ENCODE results near the gene AMOTL1. TPM values are rescaled to one million over a fixed set of nuclear protein-coding genes. Genes with fewer than 3 reads are reported as not detected.

The AMOTL1 gene
- polyA plus RNA-seq, 4 donors = 38.4 to 52.1 (median 47.5) TPM

DNA sequence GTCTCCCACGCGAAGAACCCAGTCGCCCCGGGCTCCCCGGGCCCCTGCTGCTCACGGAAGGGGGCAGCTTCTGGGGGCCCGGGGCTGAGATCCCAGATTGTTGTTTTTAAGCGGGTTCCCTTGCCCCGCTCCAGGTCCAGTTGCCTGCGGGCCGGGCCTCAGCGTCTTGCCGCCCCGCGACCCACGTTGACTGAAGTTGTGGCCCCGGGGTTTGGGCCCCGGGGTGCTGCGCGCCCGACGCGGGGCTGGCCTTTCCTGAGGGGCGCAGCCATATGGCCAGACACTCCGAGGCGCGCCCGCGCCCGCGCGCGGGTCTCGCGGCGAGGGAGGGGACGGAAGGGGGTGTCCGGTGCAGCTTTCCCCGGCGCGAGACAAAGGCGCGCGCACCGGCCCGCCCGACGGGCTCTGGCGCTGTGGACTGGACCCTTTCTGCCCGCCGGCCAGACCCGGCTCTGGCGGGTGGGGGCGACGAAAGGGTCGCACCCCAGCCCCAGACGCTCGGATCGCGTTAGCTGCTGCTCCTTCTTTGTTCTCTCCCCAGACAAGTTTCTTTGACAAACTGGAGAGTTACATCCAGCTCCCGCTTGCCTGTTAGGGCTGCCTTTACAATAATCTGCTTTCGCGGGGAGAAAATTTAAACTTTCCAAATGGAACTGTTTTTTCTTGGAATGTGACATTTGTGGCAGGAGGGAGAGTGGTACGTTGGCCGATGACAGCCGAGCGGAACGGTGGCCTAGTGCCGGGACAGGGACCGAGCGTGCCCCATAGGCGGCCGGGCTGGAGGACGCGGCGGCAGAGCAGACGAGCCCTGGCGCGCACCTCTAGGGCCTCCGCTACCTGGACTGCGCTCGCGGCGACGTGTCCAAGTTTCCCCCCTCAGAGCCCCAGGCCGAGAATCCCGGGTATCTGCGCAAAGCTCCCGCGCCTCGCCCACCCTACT lies 716 bp downstream of the AMOTL1 start:
- DNase-seq (ENCODE audit: low read depth in 4 of 4, low spot score in 3 of 4) = peak in 2 of 4 donors; percentile 52 to 55

DNA sequence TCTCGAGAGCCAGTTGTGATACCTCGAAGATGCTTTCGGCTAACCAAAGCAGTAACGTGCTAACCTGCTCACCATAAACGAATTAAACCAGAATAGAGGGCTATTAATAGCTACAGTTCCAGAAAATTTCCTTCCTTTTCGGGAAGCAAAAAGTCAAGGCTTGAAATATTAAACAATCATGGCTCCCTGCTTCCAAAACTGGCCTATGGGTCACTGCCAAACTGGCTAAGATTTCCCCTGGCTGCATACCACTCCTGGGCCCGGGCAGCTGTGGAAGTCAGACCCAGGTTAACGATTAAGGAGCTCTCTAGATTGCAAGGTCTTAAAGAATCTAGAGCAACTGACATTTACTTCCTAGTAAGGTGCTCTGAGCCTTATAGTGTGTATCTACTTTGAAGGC lies 1.7 kb downstream of the AMOTL1 start:
- no peak for DNase-seq (ENCODE audit: low read depth in 4 of 4, low spot score in 3 of 4)

DNA sequence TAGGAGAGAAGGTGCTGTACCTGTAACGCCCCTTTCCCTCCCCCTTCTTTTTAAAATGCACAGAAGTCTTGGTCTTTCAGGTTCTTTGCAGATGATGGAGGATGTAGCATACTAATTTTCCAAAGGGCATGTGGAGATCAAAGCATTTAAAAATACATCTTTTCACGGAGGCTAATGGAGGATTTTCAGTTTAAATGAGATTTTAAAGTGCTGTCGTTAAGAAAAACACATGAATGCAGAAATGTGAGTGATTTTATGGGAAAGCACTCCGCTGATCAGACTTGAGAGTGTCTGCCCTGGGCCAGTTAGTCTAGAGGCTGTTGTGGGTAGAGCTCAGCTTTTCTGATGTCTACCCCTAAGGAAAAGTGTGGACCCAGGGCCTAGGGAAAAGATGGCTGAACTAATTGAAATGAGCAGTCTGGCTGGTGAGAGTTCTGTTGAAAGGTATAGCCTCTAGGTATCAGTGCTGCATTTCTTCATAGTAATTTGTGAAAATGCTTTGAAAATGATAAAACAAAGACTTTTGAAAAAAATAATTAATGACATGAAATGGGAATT lies 2.5 kb downstream of the AMOTL1 start:
- no peak for DNase-seq (ENCODE audit: low read depth in 4 of 4, low spot score in 3 of 4)

DNA sequence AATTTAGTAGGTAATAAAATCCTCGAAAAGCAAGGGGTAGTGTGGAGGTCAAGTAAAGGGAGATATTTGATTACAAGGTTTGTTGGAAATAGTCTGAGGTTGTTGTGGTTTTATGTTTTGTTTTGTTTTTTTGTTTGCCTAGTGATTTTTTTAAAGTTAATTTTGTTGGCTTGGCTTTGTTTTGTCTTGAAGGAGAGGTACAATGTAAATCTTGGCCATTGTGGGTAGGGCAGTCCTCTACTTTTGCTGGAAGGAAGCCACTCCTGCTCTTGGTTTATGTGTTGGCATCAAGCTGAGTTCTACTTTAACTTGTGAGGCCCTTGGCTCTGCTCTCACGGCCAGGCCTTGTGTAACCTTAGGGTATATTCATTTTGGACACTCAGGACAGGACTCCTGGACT lies 3.2 kb downstream of the AMOTL1 start:
- no peak for DNase-seq (ENCODE audit: low read depth in 4 of 4, low spot score in 3 of 4)

DNA sequence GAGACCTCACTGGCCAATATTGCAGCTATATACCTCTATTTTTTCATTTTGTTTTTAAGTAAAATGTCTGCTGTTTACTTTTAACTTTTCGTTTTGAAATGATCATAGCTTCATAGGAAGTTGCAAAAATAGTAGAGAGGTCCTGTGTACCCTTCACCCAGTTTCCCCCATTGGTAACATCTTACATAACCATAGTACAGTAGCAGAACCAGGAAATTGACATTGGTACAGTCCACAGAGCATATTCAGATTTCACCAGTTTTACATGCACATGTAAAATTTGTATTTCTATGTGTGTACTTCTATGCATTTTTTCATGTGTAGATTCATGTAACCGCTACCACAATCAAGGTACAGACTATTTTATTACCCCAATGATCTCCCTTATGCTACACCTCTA lies 3.8 kb downstream of the AMOTL1 start:
- no peak for DNase-seq (ENCODE audit: low read depth in 4 of 4, low spot score in 3 of 4)

DNA sequence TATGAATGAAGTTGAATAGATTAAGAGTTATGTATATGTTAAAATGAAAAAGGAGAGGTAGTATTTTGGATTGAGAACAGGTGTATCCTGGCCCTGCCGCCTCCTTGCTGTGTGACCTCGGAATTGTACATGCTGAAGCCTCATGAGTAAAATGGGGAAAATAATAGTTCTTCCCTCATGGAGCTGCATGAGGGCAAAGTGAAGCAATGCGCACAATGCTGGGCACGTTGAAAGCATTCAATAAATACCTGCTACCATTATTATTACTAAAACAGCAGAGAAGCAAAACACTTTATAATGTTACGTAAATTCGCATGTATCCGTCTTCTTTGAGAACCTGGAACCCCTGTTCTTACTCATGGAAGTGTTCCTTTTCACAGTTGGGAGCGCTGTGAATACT lies 5.7 kb downstream of the AMOTL1 start:
- no peak for DNase-seq (ENCODE audit: low read depth in 4 of 4, low spot score in 3 of 4)

DNA sequence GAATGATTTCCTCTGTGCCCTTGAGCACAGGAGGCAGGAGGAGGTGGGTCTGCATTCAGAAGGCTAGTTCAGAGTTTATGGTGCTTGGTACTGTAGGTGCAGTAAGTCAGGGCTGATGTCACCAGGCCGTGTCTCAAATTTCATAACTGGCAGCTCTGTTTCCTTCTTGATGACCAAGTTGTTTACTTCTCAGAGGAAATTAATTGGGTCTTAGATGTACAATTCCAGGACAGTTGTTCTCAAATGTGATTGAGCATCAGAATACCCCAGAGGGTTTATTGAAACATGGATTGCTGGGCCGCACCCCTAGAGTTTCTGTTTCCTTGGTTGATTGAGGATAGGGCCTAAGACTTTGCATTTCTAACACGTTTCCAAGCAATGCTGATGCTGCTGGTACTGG lies 6.2 kb downstream of the AMOTL1 start:
- no peak for DNase-seq (ENCODE audit: low read depth in 4 of 4, low spot score in 3 of 4)

DNA sequence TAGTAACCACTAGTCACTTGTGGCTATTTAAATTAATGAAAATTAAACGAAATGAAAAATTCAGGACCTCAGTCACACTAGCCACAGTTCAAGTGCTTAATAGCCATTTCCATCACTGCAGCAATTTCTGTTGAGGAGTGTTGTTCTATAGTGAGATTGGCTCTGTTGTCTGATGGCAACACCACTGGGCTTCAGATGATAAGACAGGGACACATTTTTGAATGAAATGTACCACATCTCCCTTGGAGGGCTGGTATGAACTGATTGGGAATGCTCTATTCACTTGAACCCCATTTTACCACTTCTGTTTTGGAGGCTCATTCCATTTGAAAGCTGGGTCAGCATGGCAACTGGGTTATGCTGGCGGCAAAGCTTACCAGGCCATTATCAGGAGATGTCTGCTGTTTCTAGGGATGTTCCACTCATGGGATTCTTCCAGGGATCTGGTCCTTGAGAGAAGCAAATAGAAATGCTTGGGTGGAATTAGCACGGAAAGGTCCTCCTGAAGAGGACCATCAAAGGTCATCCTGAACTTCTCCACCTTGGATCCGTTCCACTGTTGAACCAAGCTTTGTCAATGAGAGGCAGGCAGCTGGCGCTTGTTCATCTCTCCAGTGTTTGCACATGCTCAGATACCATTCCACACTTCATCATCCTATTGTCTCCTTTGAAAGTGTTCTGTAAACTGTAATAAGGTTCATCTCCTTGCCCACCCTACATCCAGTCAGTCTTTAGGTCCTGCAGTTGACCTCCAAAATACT lies 7.6 kb downstream of the AMOTL1 start:
- DNase-seq (ENCODE audit: low read depth in 4 of 4, low spot score in 3 of 4) = no peak

DNA sequence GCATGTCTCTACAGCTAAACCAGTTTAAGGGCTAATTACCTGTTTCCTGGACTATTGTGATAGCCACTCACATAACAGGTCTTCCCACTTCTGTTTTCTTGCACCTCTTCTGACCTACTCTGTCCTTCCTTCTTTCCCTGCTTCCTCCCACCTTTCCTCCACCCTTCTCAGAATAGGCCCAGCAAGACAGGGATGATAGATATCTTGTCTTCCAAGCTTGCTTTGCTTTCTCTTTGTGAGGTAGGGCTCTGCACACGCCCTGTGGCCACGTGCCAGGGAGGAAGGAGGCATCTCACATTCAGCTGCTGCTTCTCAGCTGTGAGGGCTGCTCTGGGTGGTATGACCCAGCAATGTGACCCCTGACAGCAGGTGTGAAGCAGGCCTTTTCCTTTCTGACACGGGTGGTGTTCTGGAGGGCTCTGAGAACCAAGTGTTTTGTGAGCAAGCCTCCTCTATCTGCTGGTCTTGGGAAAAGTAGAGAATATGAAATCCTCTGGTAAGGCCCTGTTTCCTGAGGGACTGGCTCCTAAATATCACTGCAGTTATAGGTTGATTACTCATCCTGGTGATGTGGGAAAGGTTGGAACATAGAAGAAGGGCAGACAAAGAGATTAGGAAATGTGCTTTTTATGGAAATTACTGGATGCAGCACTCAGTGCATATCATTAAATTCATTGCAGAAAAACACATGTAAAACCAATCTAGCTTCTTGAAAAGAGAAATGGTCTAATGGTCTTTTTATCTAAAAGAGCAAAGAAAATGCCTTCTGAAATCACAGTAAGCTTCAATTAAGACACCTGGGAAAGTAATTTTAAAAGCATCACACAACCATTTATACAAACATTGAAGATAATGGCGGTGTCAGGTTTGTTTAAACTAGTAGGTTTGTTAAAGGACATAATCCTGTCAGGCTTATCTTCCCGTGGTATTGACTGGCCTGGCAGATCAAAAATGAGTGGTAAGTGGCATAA lies 8.5 kb downstream of the AMOTL1 start:
- no peak for DNase-seq (ENCODE audit: low read depth in 4 of 4, low spot score in 3 of 4)

DNA sequence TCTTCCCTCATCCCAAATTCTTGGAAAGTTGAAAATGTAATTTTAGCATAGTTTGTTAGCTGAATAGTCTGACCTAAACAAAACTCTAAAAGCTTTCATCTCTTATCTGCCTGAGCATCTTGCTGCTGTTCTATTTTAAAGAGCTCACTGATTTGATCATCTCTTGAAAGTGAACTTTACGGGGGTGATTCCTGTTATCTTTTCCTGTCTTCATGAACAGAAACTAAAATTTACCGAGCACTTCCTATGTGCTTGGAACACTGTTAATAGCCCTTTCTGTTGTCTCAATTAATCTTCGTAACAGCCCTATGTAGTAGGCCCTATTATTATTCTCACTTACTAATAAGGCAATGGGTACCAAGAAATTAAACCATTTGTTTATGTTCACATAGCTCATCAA lies 12.3 kb downstream of the AMOTL1 start:
- DNase-seq (ENCODE audit: low read depth in 4 of 4, low spot score in 3 of 4) = no peak

DNA sequence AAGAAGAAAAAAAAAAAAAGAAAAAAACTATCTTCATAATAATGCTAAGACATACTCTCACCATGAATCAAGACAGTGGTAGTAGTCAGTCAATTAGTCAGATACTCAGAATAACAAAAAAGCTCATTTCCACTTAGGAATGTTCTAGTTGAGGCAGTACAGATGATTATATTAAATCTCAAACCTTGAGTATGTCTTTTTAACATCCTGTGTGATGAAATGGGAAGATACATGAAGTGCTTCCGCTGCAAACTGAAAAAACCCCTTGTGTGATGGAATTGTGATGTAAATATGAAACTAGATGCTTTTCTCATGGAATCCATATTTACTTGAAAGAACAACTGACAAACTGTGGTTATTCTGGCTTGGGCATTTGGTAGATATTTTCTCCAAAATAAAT lies 13.7 kb downstream of the AMOTL1 start:
- no peak for DNase-seq (ENCODE audit: low read depth in 4 of 4, low spot score in 3 of 4)

DNA sequence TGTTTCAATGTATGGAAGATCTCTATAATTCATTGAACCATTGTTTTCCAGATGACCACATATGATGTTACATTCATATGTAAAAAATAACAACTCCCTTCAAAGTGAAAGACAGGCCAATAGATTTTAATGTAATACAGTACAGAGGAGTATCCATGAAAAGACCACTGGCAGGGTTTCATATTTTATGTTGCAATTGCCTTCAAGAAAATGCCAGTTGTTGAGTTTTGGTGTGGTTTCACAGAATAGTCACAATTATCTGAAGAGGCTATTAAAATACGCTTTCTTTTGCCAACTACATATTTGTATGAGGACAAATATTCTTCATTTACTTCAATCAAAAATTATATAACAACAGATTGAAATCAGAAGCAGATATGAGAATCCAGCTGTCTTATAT lies 14.3 kb downstream of the AMOTL1 start:
- DNase-seq (ENCODE audit: low read depth in 4 of 4, low spot score in 3 of 4) = no peak

DNA sequence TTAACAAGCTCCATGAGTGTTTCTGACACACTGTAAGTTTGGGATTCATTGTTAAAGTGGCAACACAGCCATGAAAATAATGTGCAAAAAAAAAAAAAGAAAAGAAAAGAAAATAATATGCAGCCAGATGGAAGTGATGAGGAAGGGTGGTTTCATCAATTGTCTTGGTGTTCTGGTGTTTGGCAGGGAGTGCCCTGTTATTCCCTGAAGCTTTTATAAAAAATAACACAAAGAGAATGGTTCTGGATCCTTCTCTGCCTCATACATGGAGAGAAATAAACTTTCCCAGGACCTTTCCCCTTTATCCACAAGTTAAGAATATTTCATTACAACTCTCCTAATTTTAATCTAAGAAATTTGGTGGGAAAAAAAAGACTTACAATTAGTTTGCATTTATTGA lies 16.7 kb downstream of the AMOTL1 start:
- DNase-seq (ENCODE audit: low read depth in 4 of 4, low spot score in 3 of 4) = no peak

DNA sequence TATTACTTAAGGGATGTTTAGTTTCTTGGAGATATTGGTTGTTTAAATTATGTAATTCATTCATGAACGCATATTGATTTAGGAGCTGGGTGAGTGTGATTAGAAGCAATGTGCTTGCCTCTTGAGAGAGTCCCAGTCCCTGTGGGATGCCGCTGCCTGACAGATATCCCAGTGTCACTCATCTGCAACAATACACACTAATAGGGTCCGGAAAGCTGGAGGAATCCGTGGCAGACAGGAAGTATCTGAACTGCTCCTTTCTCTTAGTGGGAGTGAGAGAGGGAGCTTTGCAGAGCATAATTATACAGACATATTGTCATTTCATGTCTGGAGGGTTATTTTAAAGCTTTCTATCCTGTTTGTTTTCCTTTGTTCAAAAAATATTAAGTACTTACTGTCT lies 17.4 kb downstream of the AMOTL1 start:
- DNase-seq (ENCODE audit: low read depth in 4 of 4, low spot score in 3 of 4) = no peak

DNA sequence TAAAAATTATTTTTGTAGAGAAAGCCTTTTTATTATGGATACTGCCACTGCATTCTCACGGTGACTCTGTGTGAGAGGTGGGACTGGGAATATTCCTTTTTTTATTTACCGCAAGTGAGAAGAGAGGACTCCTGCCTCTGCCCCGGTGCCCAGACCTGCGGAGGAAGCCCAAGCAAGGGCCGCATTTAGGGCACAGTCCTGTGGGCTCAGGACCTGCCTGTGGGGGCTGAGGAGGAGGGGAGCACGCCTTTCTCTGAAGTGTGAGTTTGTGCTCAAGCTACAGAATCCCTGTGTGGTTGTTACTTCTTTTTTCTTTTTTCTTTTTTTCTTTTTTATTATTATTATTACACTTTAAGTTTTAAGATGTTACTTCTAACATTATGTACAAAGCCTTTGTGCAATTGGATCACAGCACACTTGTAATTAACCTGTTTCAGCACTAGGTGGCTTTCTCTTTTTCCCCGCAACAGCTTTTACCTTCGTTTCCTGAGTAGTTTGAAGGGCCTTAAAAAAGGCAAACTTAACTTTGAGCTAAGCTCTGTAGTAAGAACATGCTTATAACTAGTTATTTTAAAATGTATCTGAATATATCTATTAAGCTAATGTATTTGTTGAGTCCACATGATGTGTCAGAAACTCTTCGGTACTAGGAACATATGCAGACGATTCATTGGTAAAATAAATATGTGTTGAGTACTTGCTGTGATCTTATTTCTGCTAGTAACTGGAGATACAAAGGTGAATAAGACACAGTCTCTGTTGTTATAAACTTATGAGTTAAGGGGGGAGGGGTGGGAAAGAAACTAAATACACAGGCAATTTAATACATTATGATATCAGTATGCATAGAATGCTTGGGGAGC lies 18.3 kb downstream of the AMOTL1 start:
- no peak for DNase-seq (ENCODE audit: low read depth in 4 of 4, low spot score in 3 of 4)

DNA sequence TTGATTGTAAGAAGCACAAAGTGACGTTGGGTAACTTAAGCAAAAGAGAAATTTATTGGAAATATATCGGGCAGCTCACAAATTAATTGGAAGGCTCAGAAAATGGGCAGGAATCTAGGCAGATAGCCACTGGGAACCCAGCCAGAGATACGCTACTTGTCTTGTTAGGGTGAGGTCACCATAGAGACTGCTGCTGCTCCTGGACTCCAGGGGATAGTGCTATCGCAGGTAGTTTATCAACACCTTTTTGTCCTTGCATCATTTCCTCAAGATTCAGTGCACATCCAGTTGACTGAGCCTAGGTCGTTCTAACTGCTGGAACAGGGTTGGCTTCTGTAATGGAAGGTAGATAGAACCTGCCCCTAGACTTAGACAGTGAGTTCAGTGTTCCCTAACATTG lies 19.6 kb downstream of the AMOTL1 start:
- DNase-seq (ENCODE audit: low read depth in 4 of 4, low spot score in 3 of 4) = no peak

DNA sequence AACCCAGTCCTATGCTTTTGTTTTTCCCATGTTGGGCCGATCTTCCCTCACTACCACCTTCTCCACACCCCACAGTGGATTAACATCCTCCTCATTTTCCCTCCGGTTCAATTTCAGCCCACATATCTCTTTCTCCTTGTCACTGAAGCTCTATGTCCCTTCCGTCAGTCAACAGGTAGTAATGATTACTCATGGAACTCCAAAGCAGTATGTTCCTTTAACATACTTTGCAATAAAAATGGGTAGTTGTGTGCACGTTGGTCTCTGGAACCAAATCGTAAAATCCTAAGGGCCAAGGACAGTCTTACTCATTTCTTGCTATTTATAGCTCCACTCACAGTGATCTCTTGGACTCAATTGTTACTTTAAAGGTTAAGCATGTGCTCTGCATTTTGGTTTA lies 20.2 kb downstream of the AMOTL1 start:
- no peak for DNase-seq (ENCODE audit: low read depth in 4 of 4, low spot score in 3 of 4)

DNA sequence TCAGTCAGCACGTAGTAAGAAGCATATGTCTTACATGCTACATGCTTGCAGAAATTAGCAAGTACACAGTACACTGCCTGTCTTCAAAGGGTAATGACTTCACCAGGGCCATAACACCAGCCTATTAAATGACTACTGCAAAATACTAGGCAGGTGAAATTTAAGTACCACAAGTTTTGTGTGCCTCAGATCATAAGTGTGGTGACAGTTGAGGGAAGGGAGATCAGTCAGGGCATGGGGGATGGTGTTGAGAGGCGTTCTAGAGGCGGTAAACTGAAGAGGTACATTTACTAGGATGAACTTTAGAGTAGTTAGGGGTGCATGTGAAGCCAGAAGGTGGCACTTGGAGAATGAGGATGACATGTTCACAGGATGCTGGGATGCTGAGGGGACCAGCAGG lies 22.0 kb downstream of the AMOTL1 start:
- no peak for DNase-seq (ENCODE audit: low read depth in 4 of 4, low spot score in 3 of 4)

DNA sequence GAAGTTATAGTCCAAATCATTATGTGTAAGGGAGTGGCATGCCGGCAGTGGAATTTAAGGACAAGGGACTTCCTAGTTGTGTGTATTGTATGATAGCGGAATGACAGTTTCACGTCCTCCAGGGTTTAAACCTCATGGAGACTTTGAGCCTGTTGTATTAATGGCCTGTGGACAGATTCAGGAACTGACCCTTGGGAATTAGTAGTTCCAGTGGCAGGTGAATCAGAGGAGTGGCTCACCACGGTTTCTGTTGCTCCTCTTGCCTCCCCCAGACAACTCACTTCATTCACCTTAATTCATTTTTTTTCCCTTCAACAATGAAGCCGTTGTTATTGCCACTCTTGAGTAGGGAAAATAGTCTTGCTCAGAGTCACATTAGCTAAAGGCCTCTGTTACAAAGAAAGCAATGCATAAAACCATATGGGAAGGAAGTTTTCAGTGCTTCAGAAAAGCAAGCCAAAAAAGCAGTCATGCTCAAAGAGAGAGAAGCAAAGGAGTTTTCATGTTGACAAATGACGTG lies 22.6 kb downstream of the AMOTL1 start:
- DNase-seq (ENCODE audit: low read depth in 4 of 4, low spot score in 3 of 4) = no peak

Data from left renal pelvis (tissue), 4 donors.